ENCODE measurements around the gene KHK.
A peak's percentile ranks its signal among the peaks of the same experiment; 100 is the strongest.

Gene KHK

DNA sequence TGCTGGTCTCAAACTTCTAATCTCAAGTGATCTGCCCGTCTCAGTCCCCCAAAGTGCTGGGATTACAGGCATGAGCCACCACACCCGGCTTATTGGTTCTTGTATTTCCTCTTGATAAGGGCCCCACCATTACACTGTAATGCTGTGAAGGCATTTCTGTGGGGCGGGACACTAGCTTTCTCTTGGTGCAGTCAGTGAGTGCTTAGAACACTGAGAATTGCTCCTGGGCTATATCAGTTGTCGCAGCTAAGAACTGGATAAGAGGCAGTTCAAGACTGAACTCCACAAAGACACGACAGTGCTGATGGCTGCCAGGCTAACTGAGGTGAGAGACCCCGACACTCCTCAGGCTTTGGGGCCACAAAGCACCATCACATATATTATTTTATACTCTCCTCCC, 2.1 kb downstream of the KHK start:
- Mint-ChIP-seq H3K27ac (ENCODE audit: low read depth) (no peak overlapping the region), H3K9me3 (no peaks in the 10 kb centered on the region), H3K4me1 (peaks cover 23% of the 10 kb centered on the region), H3K36me3 (ENCODE audit: insufficient read depth) (peaks cover 3% of the 10 kb centered on the region), H3K27me3 (no peaks in the 10 kb centered on the region), H3K4me3 (no peak overlapping the region)
- DNase-seq (ENCODE audit: low spot score in 2 of 2) = no peak
- no peak for ATAC-seq (replicated peaks; ENCODE audit: extremely low read depth, poor library complexity, severe bottlenecking)

DNA sequence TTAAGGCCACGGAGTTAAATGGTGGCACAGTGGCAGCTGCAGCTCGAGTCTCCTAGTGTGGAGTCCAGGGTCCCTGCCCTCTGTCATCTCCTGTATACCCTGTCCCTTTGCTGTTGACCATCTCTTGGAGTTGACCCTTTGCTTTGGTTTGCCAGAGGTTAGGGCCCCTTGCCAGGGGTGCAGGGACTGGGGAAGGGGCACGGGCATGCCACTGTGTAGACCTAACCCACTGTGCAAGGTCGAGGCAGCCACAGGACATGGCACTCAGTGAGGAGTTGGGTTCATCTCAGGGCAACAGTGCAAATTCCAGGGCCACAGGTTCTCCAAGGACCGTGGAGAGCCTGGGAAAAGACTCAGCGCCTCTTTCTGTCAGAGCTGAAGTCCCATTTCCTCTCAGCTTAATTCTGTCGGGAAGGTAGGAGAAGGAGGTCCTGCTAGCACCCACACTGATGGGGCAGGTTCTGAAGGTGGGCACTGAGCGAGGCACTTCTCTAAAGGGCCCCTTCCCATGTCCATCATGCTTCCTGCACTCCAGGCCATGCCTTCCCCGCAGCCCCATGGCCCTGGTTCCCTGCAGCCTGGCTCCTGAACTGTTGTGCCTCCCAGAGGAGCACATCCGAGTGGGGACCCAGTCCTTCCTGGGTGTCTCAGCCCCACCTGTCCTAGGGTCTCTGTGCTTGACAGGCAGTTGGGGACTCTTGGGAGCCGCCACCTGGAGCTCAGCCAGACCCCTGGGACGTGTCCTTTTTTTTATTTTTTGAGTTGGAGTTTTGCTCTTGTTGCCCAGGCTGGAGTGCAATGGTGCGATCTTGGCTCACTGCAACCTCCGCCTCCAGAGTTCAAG, 2.8 kb downstream of the KHK start:
- no peaks in the 10 kb centered on the region for H3K9me3 Mint-ChIP-seq
- no peak overlapping the region for H3K4me3 Mint-ChIP-seq
- H3K36me3 Mint-ChIP-seq (ENCODE audit: insufficient read depth) = peaks cover 3% of the 10 kb centered on the region
- peaks cover 18% of the 10 kb centered on the region for H3K4me1 Mint-ChIP-seq
- ATAC-seq (replicated peaks; ENCODE audit: extremely low read depth, poor library complexity, severe bottlenecking) (no peak), DNase-seq (ENCODE audit: low spot score in 2 of 2) (no peak)
- no peaks in the 10 kb centered on the region for H3K27me3 Mint-ChIP-seq
- H3K27ac Mint-ChIP-seq (ENCODE audit: low read depth) = no peak overlapping the region

DNA sequence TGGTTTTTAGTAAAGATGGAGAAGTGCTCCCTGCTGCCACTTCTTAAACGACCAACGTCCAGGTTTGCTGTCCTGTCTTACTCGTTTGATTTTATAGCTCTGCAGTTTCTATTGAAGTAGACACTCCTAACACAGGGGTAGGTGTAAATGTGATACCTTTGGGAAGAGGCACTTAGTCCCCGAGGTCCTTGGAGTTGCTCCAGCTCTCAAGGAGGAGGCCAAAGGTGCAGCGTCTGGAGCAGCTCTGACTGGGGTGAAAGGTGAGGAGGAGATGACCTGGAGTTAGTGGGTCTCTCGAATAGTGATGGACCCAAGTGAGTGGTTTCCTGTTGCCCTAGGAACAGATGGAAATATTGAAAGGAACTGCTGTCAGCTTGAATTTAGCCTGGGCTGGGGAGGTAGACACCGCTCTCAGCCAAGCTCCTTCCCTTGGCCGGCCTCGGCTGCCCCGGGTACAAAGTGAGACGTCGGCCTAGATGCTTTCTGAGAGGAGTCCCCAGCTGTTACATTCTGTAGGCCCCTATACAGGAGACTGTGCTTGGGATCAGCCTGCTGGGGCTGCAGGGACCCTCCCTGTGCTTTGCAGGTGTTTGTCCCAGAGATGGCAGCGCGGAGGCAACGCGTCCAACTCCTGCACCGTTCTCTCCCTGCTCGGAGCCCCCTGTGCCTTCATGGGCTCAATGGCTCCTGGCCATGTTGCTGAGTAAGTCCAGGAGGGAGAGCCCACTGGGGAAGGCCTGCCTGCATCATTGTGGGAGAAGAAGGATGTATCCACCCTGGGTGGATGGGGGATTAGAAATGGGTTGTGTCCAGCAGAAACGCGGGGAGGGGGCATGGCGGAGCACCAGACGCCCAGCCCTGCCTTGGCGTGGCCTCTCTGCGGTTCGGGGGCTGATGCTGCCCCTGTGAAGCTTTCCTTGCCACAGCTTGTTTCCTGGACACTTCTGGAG, 5.4 kb downstream of the KHK start:
- H3K4me1 Mint-ChIP-seq = peaks cover 18% of the 10 kb centered on the region
- no peaks in the 10 kb centered on the region for H3K9me3 Mint-ChIP-seq
- ATAC-seq (replicated peaks; ENCODE audit: extremely low read depth, poor library complexity, severe bottlenecking) (no peak), DNase-seq (ENCODE audit: low spot score in 2 of 2) (no peak)
- no peaks in the 10 kb centered on the region for H3K27me3 Mint-ChIP-seq
- no peak overlapping the region for H3K4me3 Mint-ChIP-seq
- H3K36me3 Mint-ChIP-seq (ENCODE audit: insufficient read depth) = peaks cover 3% of the 10 kb centered on the region
- H3K27ac Mint-ChIP-seq (ENCODE audit: low read depth) = no peak overlapping the region

DNA sequence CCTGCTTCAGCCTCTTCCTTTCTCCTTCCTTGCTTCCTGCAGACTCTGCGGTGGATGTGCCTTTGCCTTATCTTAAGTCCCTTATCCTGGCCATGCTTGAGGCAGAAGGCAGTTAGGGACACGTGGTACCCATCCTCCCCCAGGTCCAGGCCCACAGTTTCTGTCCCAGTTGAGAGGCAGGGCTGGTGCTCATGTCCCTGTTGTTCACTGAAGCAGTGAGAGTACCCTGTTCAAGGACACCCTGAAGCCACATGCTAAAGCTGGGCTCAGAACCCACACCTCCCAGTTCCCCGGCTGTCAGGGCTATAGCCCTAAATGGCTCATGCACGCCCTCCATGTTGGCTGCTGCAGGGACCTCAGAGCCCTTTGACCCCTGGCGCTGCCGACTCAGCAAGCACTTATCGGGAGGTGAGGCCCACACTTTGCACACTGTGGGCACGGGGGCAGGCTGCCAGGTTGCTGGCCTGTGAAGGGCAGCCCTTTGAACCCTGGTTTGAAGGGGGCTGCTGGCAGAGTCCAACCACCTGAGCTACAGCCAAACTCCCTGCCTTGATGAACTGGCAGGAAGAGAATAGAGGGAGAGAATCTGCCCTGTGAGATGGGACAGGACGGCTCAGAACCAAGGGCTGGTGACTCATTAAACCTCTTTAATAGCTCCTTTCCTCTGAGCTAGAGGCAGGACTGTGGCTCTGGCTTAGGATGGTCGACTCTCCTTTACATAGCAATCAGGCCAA, 6.3 kb downstream of the KHK start:
- no peak overlapping the region for H3K4me3 Mint-ChIP-seq
- ATAC-seq (replicated peaks; ENCODE audit: extremely low read depth, poor library complexity, severe bottlenecking) = no peak
- DNase-seq (ENCODE audit: low spot score in 2 of 2) = no peak
- H3K27me3 Mint-ChIP-seq = no peaks in the 10 kb centered on the region
- peaks cover 4% of the 10 kb centered on the region for H3K36me3 Mint-ChIP-seq (ENCODE audit: insufficient read depth)
- H3K9me3 Mint-ChIP-seq = no peaks in the 10 kb centered on the region
- no peak overlapping the region for H3K27ac Mint-ChIP-seq (ENCODE audit: low read depth)
- peaks cover 15% of the 10 kb centered on the region for H3K4me1 Mint-ChIP-seq

DNA sequence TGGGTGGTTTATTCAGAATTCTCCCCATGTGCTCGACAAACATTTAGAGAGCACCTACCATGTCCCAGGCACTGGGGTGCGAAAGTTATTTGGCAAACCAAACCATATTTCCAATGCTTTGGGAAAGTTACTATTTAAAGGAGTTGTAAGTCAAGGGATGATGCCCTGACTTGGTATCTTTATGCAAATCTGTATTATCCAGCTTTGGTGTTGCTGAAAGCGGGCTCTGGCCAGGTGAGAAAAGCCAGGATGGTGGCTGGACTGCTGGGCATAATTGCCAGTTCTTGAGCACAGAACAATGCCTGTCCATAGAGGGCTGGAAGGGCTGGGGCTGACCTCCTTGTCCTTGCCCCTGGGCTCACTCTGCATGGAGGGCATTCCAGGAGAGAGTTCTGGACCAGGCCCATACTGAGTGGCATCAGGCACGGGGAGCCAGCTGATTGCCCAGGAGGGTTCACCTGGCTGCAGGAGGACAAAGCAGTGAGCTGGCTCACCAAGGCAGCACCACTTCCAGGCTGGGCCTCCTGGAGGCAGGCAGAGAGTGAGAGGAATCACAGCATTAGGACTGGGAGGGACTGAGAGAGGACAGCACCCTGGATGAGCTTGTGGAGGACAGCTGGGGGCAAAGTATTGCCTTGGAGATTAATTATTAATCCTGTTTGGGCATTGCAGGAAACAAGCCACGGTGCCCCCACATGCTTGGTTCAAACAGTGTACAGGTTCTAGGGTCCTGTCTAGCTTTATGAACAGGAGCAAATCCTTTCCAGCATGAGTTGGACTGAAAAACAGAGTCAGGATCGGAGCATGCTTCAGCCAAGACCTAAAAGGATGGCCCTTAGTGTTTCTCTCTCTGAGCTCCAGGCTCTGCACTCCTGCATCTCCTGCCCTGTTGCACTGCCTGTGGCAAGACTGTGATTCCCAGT, 7.1 kb downstream of the KHK start:
- H3K27me3 Mint-ChIP-seq = no peaks in the 10 kb centered on the region
- no peaks in the 10 kb centered on the region for H3K9me3 Mint-ChIP-seq
- H3K27ac Mint-ChIP-seq (ENCODE audit: low read depth) = no peak overlapping the region
- ATAC-seq (replicated peaks; ENCODE audit: extremely low read depth, poor library complexity, severe bottlenecking) (no peak), DNase-seq (ENCODE audit: low spot score in 2 of 2) (no peak)
- no peak overlapping the region for H3K4me3 Mint-ChIP-seq
- peaks cover 15% of the 10 kb centered on the region for H3K4me1 Mint-ChIP-seq
- H3K36me3 Mint-ChIP-seq (ENCODE audit: insufficient read depth) = peaks cover 4% of the 10 kb centered on the region

DNA sequence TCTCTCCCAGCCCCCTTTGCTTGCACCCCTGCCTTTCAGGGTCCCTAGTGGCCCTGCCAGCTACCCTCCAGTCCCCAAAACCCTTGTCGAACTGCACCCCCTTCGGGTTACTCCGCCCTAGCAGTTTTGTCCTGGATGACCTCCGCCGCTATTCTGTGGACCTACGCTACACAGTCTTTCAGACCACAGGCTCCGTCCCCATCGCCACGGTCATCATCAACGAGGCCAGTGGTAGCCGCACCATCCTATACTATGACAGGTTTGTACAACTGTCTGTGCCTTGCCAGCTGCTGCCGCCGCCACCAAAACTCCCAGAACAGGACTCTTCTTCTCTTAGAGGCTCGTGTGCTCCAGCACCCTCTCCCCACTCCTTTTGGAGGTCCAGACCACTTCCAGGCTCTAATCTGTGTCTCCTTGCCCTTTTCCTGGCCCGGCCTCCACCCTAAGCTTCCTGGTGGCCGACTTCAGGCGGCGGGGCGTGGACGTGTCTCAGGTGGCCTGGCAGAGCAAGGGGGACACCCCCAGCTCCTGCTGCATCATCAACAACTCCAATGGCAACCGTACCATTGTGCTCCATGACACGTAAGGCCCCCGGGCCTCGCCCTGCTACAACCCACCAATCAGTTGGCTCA, 7.9 kb downstream of the KHK start:
- Mint-ChIP-seq H3K36me3 (ENCODE audit: insufficient read depth) (peaks cover 4% of the 10 kb centered on the region), H3K9me3 (no peaks in the 10 kb centered on the region), H3K4me3 (no peak overlapping the region), H3K27me3 (no peaks in the 10 kb centered on the region), H3K27ac (ENCODE audit: low read depth) (no peak overlapping the region), H3K4me1 (peaks cover 15% of the 10 kb centered on the region)
- DNase-seq (ENCODE audit: low spot score in 2 of 2) (no peak), ATAC-seq (replicated peaks; ENCODE audit: extremely low read depth, poor library complexity, severe bottlenecking) (no peak)

DNA sequence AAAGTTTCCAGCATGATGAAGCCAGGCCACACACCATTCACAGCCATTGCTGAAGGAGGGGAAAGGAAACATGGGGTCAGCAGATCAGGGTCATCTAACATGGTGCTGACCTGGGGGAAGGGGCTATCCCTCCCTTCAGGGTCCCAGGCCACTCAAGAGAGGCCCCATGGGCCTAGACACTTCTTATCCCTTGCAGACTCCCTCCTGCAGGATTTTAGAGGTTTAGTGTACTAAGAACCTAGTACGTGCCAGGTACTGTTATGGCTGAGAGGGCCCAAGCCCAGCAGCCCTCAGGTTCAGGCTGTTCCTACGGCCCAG, 8.8 kb downstream of the KHK start:
- peaks cover 15% of the 10 kb centered on the region for H3K4me1 Mint-ChIP-seq
- ATAC-seq (replicated peaks; ENCODE audit: extremely low read depth, poor library complexity, severe bottlenecking) (no peak), DNase-seq (ENCODE audit: low spot score in 2 of 2) (no peak)
- peaks cover 4% of the 10 kb centered on the region for H3K36me3 Mint-ChIP-seq (ENCODE audit: insufficient read depth)
- H3K9me3 Mint-ChIP-seq = no peaks in the 10 kb centered on the region
- peak overlapping the region; percentile 32 for H3K4me3 Mint-ChIP-seq
- H3K27ac Mint-ChIP-seq (ENCODE audit: low read depth) = no peak overlapping the region
- no peaks in the 10 kb centered on the region for H3K27me3 Mint-ChIP-seq

DNA sequence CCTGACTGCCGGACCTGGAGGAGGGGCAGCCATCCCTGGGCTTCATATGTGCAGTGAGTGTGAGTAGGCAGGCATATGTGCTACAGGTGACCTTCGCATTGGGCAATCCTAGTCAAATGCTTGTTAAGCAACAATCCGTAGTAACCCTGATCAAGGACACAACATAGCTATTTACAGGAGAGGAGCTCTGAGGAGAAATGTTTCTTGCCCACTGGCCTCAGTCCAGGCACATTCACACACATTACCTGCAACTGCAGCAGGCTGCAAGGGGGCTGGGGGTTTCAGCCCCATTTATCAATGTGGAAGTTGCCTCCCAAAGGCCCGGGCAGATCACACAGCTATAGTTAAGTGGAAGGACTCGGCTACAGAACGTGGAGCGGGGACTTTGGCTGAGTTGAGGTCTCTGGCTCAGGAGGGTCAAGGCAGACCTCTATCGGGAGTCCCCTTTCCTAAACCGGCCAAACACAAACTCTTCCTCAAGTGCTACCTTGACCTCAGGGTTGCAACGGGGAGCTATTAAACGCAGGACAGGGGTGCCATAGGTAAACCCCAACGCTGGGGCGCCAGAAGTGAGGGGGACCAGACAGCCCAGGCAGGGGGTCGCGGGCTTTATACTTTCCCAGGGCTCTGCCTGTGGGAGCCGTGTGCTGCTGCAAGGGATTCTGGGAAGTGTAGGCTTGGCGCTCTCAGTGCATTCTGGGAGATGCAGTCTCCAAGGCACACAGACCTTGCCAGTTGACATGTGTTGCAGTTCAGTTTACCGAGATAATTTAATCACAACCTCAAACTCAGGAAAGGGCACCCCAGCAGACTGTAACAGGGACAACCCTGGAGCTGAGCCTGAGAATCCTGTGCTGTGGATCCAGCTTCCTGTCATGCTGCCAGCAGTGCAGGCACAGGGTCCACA, 9.4 kb downstream of the KHK start:
- H3K36me3 Mint-ChIP-seq (ENCODE audit: insufficient read depth) = peaks cover 4% of the 10 kb centered on the region
- H3K4me1 Mint-ChIP-seq = peaks cover 15% of the 10 kb centered on the region
- H3K27me3 Mint-ChIP-seq = no peaks in the 10 kb centered on the region
- ATAC-seq (replicated peaks; ENCODE audit: extremely low read depth, poor library complexity, severe bottlenecking) (no peak), DNase-seq (ENCODE audit: low spot score in 2 of 2) (no peak)
- H3K9me3 Mint-ChIP-seq = no peaks in the 10 kb centered on the region
- H3K4me3 Mint-ChIP-seq = peak overlapping the region; percentile 32
- no peak overlapping the region for H3K27ac Mint-ChIP-seq (ENCODE audit: low read depth)

DNA sequence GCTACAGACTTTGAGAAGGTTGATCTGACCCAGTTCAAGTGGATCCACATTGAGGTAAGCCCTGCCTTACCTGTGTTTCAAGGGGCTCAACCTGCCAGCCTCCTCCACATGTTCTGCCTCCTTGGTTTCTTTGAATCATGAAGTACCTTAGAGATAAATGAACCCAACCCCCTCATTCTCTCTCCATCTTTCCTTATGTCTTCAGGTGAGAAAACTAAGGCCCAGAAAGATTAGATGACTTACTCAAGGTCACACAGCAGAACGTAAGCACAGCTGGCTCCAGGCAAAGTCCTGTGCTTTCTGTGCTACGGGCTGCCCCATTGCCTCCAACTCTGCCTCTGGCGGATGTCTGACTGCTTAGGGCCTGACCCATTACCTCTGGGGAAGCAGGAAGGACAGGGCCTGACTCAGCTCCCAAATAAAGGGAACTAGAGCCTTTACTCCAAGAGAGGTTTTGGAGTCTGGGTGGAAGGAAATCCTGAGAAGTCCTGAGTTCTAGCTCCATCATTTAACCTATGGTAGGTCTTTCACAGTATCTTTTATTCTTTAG, 10.3 kb downstream of the KHK start:
- H3K4me1 Mint-ChIP-seq = peaks cover 15% of the 10 kb centered on the region
- no peak for ATAC-seq (replicated peaks; ENCODE audit: extremely low read depth, poor library complexity, severe bottlenecking)
- no peaks in the 10 kb centered on the region for H3K27me3 Mint-ChIP-seq
- H3K4me3 Mint-ChIP-seq = no peak overlapping the region
- peaks cover 4% of the 10 kb centered on the region for H3K36me3 Mint-ChIP-seq (ENCODE audit: insufficient read depth)
- DNase-seq (ENCODE audit: low spot score in 2 of 2) = no peak
- H3K9me3 Mint-ChIP-seq = no peaks in the 10 kb centered on the region
- peak overlapping the region; percentile 29 for H3K27ac Mint-ChIP-seq (ENCODE audit: low read depth)

DNA sequence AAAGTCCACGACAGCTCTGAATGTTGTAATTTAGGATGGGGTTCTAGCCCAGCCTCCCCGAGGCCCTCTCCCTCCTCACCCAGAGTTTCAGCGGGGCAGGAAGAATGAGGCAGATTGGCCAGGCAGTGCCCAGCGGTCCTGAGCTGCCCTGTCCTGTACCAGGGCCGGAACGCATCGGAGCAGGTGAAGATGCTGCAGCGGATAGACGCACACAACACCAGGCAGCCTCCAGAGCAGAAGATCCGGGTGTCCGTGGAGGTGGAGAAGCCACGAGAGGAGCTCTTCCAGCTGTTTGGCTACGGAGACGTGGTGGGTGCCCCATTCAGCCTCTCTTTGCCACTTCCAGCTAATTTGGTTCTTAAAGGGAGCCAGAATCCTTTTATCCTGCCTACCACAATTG, 10.8 kb downstream of the KHK start:
- ATAC-seq (replicated peaks; ENCODE audit: extremely low read depth, poor library complexity, severe bottlenecking) (no peak), DNase-seq (ENCODE audit: low spot score in 2 of 2) (no peak)
- peaks cover 4% of the 10 kb centered on the region for H3K36me3 Mint-ChIP-seq (ENCODE audit: insufficient read depth)
- no peaks in the 10 kb centered on the region for H3K9me3 Mint-ChIP-seq
- H3K4me1 Mint-ChIP-seq = peaks cover 15% of the 10 kb centered on the region
- H3K27me3 Mint-ChIP-seq = no peaks in the 10 kb centered on the region
- H3K27ac Mint-ChIP-seq (ENCODE audit: low read depth) = no peak overlapping the region
- no peak overlapping the region for H3K4me3 Mint-ChIP-seq

All from central memory CD8-positive, alpha-beta T cell (primary cell).